HG03342 (cell line): Measurements from ENCODE around the gene RASAL1.

Experiments
- ATAC-seq: cut with Tn5 transposase; IDR thresholded peaks from one replicate; pipeline ENCODE4 v1.9.1; 2021; ENCODE audit warnings: mild to moderate bottlenecking, moderate library complexity; ENCODE audit not compliant: unreplicated experiment

Gene RASAL1

GRCh38 chr12:113099364-113099763 lies 36.2 kb downstream of the RASAL1 start:
- no peak for ATAC-seq

- no peak for ATAC-seq
Observed at GRCh38 chr12:113098441-113099028, 37.0 kb downstream of the RASAL1 start.

- ATAC-seq: no peak
Observed at GRCh38 chr12:113097716-113098440, 37.7 kb downstream of the RASAL1 start.

- no peak for ATAC-seq
Observed at GRCh38 chr12:113096675-113097461, 38.7 kb downstream of the RASAL1 start.

- no peak for ATAC-seq
Observed at GRCh38 chr12:113095405-113095804, 40.2 kb downstream of the RASAL1 start.

GRCh38 chr12:113094738-113095137 lies 40.8 kb downstream of the RASAL1 start:
- no peak for ATAC-seq

- ATAC-seq: no peak
Observed at GRCh38 chr12:113093409-113094101, 42.0 kb downstream of the RASAL1 start.

GRCh38 chr12:113092607-113093408 lies 42.8 kb downstream of the RASAL1 start:
- no peak for ATAC-seq

- ATAC-seq: no peak
Observed at GRCh38 chr12:113091506-113091905, 44.1 kb downstream of the RASAL1 start.

GRCh38 chr12:113090740-113091139 lies 44.8 kb downstream of the RASAL1 start:
- ATAC-seq: no peak

- no peak for ATAC-seq
Observed at GRCh38 chr12:113089839-113090238, 45.7 kb downstream of the RASAL1 start.

- ATAC-seq: no peak
Observed at GRCh38 chr12:113088971-113089756, 46.4 kb downstream of the RASAL1 start.

GRCh38 chr12:113088037-113088436 lies 47.5 kb downstream of the RASAL1 start:
- ATAC-seq: no peak

GRCh38 chr12:113087193-113087592 lies 48.4 kb downstream of the RASAL1 start:
- no peak for ATAC-seq

GRCh38 chr12:113086249-113087164 lies 49.1 kb downstream of the RASAL1 start:
- ATAC-seq: no peak

GRCh38 chr12:113083863-113084435 lies 51.6 kb downstream of the RASAL1 start:
- ATAC-seq: no peak

GRCh38 chr12:113082486-113083148 lies 52.9 kb downstream of the RASAL1 start:
- ATAC-seq: peak; percentile 67

- no peak for ATAC-seq
Observed at GRCh38 chr12:113081873-113082272, 53.7 kb downstream of the RASAL1 start.
